ENCODE results near the gene POMGNT2.

GRCh38 chr3:43097400-43098080 is 8.3 kb downstream of the POMGNT2 start:
- TF ChIP-seq CTCF (conservative IDR thresholded peaks at IDR 0.05 in 1 of 2, IDR thresholded peaks at IDR 0.05 in 1 of 2; ENCODE audit: low read depth in 1 of 2, low read length in 2 of 2) = no peak
- TF ChIP-seq EZH2 (IDR thresholded peaks at IDR 0.05; ENCODE audit: low read length, missing control alignments) = no peak

Data from fibroblast of lung (primary cell).